Endothelial cell of umbilical vein (primary cell): Measurements from ENCODE around the gene CCT3. TPM values are rescaled to one million over a fixed set of nuclear protein-coding genes. Genes with fewer than 3 reads are reported as not detected.

Experiments used
- BruUV-seq: library from RNA; stranded (reverse); fragments of 400-500 nt; replicated peaks from 2 replicates; lab custom pipeline; 2021; lab: Mats Ljungman, UMichigan
- CTCF ChIA-PET: fragments of 300-600, 350-600 bp; sonication (Branson Sonifier 250); formaldehyde crosslinking; loops from one replicate; lab custom pipeline; 2021; ENCODE audit warnings: antibody characterized with exemption, inconsistent platforms; lab: Charles Lee
- POLR2A ChIA-PET: fragments of 300-600, 350-600 bp; sonication (Branson Sonifier 250); formaldehyde crosslinking; loops from one replicate; lab custom pipeline; 2021; ENCODE audit warnings: antibody characterized with exemption, inconsistent platforms; lab: Charles Lee
- DNase-seq: peaks from one replicate; pipeline ENCODE4 v3.0.0-alpha.2; 2011; ENCODE audit warnings: low read depth, low spot score
- FAIRE-seq: peaks from 2 replicates; lab custom pipeline; 2011; peaks lifted over from hg19 to GRCh38; lab: Jason Lieb, UNC
- H2AFZ ChIP-seq: 2 replicates; pipeline ENCODE4 v1.6.0; 2012; ENCODE audit warnings: low read depth, low read length, control low read depth, inconsistent platforms
- H3K27ac ChIP-seq: 2 replicates; pipeline ENCODE4 v1.5.1; 2011; ENCODE audit warnings: low read depth, mild to moderate bottlenecking, control low read depth, low read length, moderate library complexity; ENCODE audit not compliant: insufficient read depth
- H3K27me3 ChIP-seq, 2 experiments: 2 replicates each; pipeline versions ENCODE4 v1.6.0 to v1.6.1; 2011; ENCODE audit warnings: low read length in 2 of 2, mixed read lengths in 1 of 2; ENCODE audit not compliant: control insufficient read depth in 2 of 2, insufficient read depth in 2 of 2
- H3K36me3 ChIP-seq, 2 experiments: 2 replicates in 1 of 2; 3 replicates in 1 of 2; pipeline ENCODE4 v1.5.1; 2011; ENCODE audit warnings: low read length in 2 of 2, mild to moderate bottlenecking in 1 of 2, moderate library complexity in 1 of 2; ENCODE audit not compliant: control insufficient read depth in 2 of 2, insufficient read depth in 2 of 2; ENCODE audit errors: extremely low read depth in 1 of 2
- H3K4me1 ChIP-seq: 3 replicates; pipeline ENCODE4 v1.5.1; 2011; ENCODE audit warnings: mild to moderate bottlenecking, low read length; ENCODE audit not compliant: control insufficient read depth, insufficient read depth; ENCODE audit errors: extremely low read depth
- H3K4me2 ChIP-seq: 2 replicates; pipeline ENCODE4 v1.6.1; 2011; ENCODE audit warnings: low read length, control low read depth, mixed read lengths; ENCODE audit not compliant: insufficient read depth
- H3K4me3 ChIP-seq, 3 experiments: fragments of 200-600 bp in 1 of 3; sonication (generic), shearing (Covaris generic) in 1 of 3; replicated peaks in 1 of 3; 2 replicates each; pipeline ENCODE4 v1.5.1; 2011 to 2016; ENCODE audit warnings: control low read depth in 3 of 3, low read length in 3 of 3, mild to moderate bottlenecking in 2 of 3, inconsistent platforms in 1 of 3, low read depth in 1 of 3, moderate library complexity in 1 of 3; ENCODE audit not compliant: insufficient read depth in 1 of 3
- H3K79me2 ChIP-seq: 2 replicates; pipeline ENCODE4 v1.6.0; 2012; ENCODE audit warnings: low read length, inconsistent platforms; ENCODE audit not compliant: control insufficient read depth, insufficient read depth
- H3K9ac ChIP-seq: replicated peaks from 2 replicates; pipeline ENCODE3; 2011; ENCODE audit warnings: low read length, control low read depth; ENCODE audit not compliant: insufficient read depth; ENCODE audit errors: extremely low read depth
- H3K9me1 ChIP-seq: replicated peaks from 3 replicates; pipeline ENCODE4 v1.6.0; 2011; ENCODE audit warnings: mild to moderate bottlenecking, low read length; ENCODE audit not compliant: control insufficient read depth, insufficient read depth; ENCODE audit errors: extremely low read depth
- H3K9me3 ChIP-seq: replicated peaks from 2 replicates; pipeline ENCODE4 v1.5.1; 2012; ENCODE audit warnings: low read length, inconsistent platforms; ENCODE audit not compliant: control insufficient read depth, insufficient read depth
- H4K20me1 ChIP-seq: replicated peaks from 2 replicates; pipeline ENCODE3; 2011; ENCODE audit warnings: mild to moderate bottlenecking, low read length; ENCODE audit not compliant: control insufficient read depth, insufficient read depth; ENCODE audit errors: extremely low read depth
- CTCF ChIP-seq, 2 donors: IDR thresholded peaks; 1 replicate in 1 of 2; 2 replicates in 1 of 2; pipeline ENCODE4 v1.5.1; 2011; ENCODE audit warnings: low read length in 2 of 2, mild to moderate bottlenecking in 2 of 2, moderate library complexity in 2 of 2, control low read depth in 1 of 2, inconsistent platforms in 1 of 2, low read depth in 1 of 2; ENCODE audit not compliant: insufficient read depth in 1 of 2; ENCODE audit errors: extremely low read depth in 1 of 2
- EZH2 ChIP-seq: IDR thresholded peaks from 2 replicates; pipeline ENCODE4 v1.6.1; 2012; ENCODE audit warnings: borderline replicate concordance, low read depth, mild to moderate bottlenecking, moderate library complexity, low read length, inconsistent platforms; ENCODE audit not compliant: severe bottlenecking
- FOS ChIP-seq: IDR thresholded peaks from 2 replicates; pipeline ENCODE4 v1.6.1; 2011; ENCODE audit warnings: mild to moderate bottlenecking, low read length, moderate library complexity, borderline replicate concordance; ENCODE audit not compliant: insufficient read depth
- MAX ChIP-seq: IDR thresholded peaks from 2 replicates; pipeline ENCODE4 v1.6.1; 2011; ENCODE audit not compliant: insufficient read depth, insufficient read length
- MYC ChIP-seq: IDR thresholded peaks from one replicate; pipeline ENCODE4 v1.6.1; 2011; ENCODE audit warnings: mild to moderate bottlenecking, low read depth, low read length
- POLR2A ChIP-seq: IDR thresholded peaks from 2 replicates; pipeline ENCODE4 v1.6.1; 2012; ENCODE audit warnings: low read depth, mild to moderate bottlenecking, control low read depth, low read length
- dilution Hi-C: fragments of 300-500 bp; cut with MboI; formaldehyde crosslinking; loops from one replicate; pipeline ENCODE4 v1.15.0; 2019; ENCODE audit warnings: low sequenced_read_pairs; ENCODE audit not compliant: extremely low pct_ligation_motif_present
- intact Hi-C: fragments of 100-400 bp; cut with micrococcal nuclease; formaldehyde crosslinking; loops from one replicate; pipeline ENCODE4 v1.10.0; 2022
- polyA plus RNA-seq, 4 experiments: library from polyadenylated mRNA; depleted of rRNA in 3 of 4; stranded (reverse) in 3 of 4; unstranded in 1 of 4; fragments of >200 nt; gene quantifications; 2 replicates each; pipeline versions ENCODE4 v1.2.1 to v1.2.3, GENCODE V29; 2011 to 2012; ENCODE audit warnings: missing spikeins in 1 of 4
- total RNA-seq: library from RNA; stranded (reverse); gene quantifications from 2 replicates; pipeline ENCODE4 v1.2.3, GENCODE V29; 2021

CCT3 gene
- total and polyA plus RNA-seq, 2 donors (not counting 3 experiments of a cell fraction or from before 2014, with no cell fraction given) = 276 to 367 TPM

- DNase-seq = no peak
- Histone ChIP-seq H3K27ac (peak overlapping the region; percentile 9), H3K9me1 (no peaks in the 10 kb centered on the region), H3K4me3 (peak overlapping the region; percentile 57 to 92 (median 57)), H4K20me1 (no peaks in the 10 kb centered on the region), H3K9me3 (no peaks in the 10 kb centered on the region), H3K4me1 (peaks cover 15% of the 10 kb centered on the region), H3K9ac (peak overlapping the region; percentile 73), H3K4me2 (peak overlapping the region; percentile 83), H2AFZ (peak overlapping the region; percentile 12), H3K27me3 (no peaks in the 10 kb centered on the region), H3K36me3 (peaks cover 13 to 14% of the 10 kb centered on the region in 2 experiments), H3K79me2 (peaks cover 41% of the 10 kb centered on the region)
- intact Hi-C loops (loop anchor here (1.0 to 10.0 kb wide), 3 partner anchors 45 to 253 kb away; partner anchors contain the start of gene MEX3A), dilution Hi-C loops (no loop called here)
- no peak for TF ChIP-seq FOS
- no peak for TF ChIP-seq POLR2A
- peak in 1 of 2 donors; percentile 6 for TF ChIP-seq CTCF (IDR thresholded peaks at IDR 0.05; ENCODE audit: extremely low read depth in 1 of 2, insufficient read depth in 1 of 2, low read depth in 1 of 2, low read length in 2 of 2)
- TF ChIP-seq EZH2 = no peak
- TF ChIP-seq MAX = no peak
- TF ChIP-seq MYC = no peak
- TSS peak; percentile 46 for BruUV-seq
- POLR2A ChIA-PET = no interaction called here
- CTCF ChIA-PET = interaction anchor here (0.9 to 2.8 kb wide), 5 partner anchors 18 to 113 kb away, joined by 3 to 11 read pairs (median 9); no protein-coding TSS in a partner anchor
- FAIRE-seq = no peak
Measured at GRCh38 chr1:156337888-156338179, 258 bp downstream of the CCT3 start.
